Endothelial cell (in vitro differentiated cells): Measurements from ENCODE around the gene SH3PXD2A. TPM values are rescaled to one million over a fixed set of nuclear protein-coding genes. Genes with fewer than 3 reads are reported as not detected.

ENCODE experiments used
- DNase-seq: peaks from one replicate; pipeline ENCODE4 v3.0.0; 2021; ENCODE audit warnings: low spot score
- H3K27ac Mint-ChIP-seq: one replicate; pipeline ENCODE4 v1.8.0; 2021; ENCODE audit warnings: mixed read lengths, inconsistent platforms; ENCODE audit not compliant: unreplicated experiment
- H3K27me3 Mint-ChIP-seq: one replicate; pipeline ENCODE4 v1.8.0; 2021; ENCODE audit warnings: mild to moderate bottlenecking, moderate library complexity, mixed read lengths, inconsistent platforms; ENCODE audit not compliant: unreplicated experiment
- H3K36me3 Mint-ChIP-seq: one replicate; pipeline ENCODE4 v1.8.0; 2021; ENCODE audit warnings: mild to moderate bottlenecking, low read depth, mixed read lengths, inconsistent platforms; ENCODE audit not compliant: unreplicated experiment
- H3K4me1 Mint-ChIP-seq: one replicate; pipeline ENCODE4 v1.8.0; 2021; ENCODE audit warnings: mild to moderate bottlenecking, mixed read lengths, inconsistent platforms; ENCODE audit not compliant: unreplicated experiment
- H3K4me3 Mint-ChIP-seq: one replicate; pipeline ENCODE4 v1.8.0; 2021; ENCODE audit warnings: mild to moderate bottlenecking, mixed read lengths, inconsistent platforms; ENCODE audit not compliant: unreplicated experiment
- H3K9me3 Mint-ChIP-seq: one replicate; pipeline ENCODE4 v1.8.0; 2021; ENCODE audit warnings: mixed read lengths, inconsistent platforms; ENCODE audit not compliant: unreplicated experiment
- total RNA-seq: library from RNA; stranded (reverse); fragmentation: NEBNext Ultra II Directional; extraction: Animal tissue kit (Norgen Biotek cat#: 25700); gene quantifications from one replicate; pipeline ENCODE4 v1.2.1, GENCODE V29; 2021; ENCODE audit not compliant: unreplicated experiment
- TF ChIP-seq, protein P1 (sequence below): fragments of 200-600 bp; sonication (generic); IDR thresholded peaks from one replicate; pipeline ENCODE4 v1.5.0; 2021; ENCODE audit warnings: antibody characterized with exemption; ENCODE audit not compliant: unreplicated experiment

SH3PXD2A gene
- total RNA-seq, 1 donor from 2014 or later, result 59.9 TPM

DNA sequence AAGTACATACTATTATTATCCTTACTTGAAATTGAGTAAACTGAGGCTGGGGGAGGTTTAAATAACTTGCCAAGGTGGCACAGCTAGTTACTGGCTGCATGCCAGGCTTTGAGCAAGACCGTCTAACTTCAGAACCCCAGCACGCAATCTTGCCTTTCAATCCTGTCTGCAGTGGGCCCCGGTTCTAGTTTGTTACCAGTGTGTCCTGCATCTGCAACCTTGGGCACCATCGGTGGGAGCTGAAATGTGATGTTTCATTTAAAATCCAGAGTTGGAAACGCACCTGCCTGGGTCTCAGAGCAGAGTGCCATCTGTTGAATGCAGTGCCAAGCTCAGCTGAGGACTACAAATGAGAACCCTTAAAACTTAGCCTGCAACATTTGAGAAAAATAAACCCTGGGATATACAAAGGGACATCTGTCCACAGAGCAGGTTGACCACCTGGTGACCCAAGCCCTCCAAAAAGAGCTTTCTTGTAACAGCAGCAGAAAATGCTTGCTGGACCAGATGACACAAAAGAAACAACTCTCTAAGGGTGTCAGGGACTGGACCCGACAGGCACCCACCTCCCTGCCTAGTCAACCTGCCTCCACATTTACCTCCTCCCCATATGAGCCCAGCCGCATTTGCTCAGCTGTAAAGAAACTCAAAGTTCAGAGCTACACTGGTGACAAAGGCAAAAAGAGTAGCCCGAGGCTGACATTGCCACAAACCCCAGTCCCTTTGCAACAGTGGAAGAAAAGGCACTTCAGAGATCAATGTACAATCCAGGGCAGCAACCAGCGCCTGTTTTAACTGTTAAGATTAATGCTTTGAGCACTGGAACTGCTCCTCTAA, 1.7 kb downstream of the SH3PXD2A start:
- DNase-seq, result no peak
- Mint-ChIP-seq H3K9me3 (no peaks in the 10 kb centered on the region), H3K36me3 (peaks cover 14% of the 10 kb centered on the region), H3K4me3 (peak overlapping the region; percentile 98), H3K27ac (peak overlapping the region; percentile 82), H3K27me3 (peaks cover 16% of the 10 kb centered on the region), H3K4me1 (peaks cover 62% of the 10 kb centered on the region)
- TF ChIP-seq, protein P1, sequence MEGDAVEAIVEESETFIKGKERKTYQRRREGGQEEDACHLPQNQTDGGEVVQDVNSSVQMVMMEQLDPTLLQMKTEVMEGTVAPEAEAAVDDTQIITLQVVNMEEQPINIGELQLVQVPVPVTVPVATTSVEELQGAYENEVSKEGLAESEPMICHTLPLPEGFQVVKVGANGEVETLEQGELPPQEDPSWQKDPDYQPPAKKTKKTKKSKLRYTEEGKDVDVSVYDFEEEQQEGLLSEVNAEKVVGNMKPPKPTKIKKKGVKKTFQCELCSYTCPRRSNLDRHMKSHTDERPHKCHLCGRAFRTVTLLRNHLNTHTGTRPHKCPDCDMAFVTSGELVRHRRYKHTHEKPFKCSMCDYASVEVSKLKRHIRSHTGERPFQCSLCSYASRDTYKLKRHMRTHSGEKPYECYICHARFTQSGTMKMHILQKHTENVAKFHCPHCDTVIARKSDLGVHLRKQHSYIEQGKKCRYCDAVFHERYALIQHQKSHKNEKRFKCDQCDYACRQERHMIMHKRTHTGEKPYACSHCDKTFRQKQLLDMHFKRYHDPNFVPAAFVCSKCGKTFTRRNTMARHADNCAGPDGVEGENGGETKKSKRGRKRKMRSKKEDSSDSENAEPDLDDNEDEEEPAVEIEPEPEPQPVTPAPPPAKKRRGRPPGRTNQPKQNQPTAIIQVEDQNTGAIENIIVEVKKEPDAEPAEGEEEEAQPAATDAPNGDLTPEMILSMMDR, result no peak

DNA sequence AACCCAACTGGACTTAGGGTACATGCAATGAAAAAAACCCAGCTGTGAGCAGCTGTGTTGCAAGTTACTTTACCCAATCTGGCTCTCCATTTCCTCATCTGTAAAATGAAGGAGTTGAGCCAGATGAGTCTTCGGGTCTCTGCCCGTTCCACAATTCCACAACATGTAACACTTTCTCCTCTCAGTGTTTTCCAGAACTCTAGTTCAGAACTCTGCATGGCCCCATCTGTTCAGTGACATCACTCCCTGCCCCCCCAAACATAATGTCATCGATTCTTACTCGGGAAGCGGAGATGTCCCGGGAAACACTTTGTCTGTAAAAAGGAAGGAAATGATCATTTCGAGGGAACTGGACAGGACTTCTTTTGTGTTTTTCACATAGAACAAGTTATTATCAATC, 2.5 kb downstream of the SH3PXD2A start:
- H3K27me3 Mint-ChIP-seq, result peaks cover 16% of the 10 kb centered on the region
- DNase-seq, result no peak
- peaks cover 14% of the 10 kb centered on the region for H3K36me3 Mint-ChIP-seq
- peaks cover 65% of the 10 kb centered on the region for H3K4me1 Mint-ChIP-seq
- peak overlapping the region; percentile 82 for H3K27ac Mint-ChIP-seq
- no peaks in the 10 kb centered on the region for H3K9me3 Mint-ChIP-seq
- TF ChIP-seq, protein P1, result no peak
- H3K4me3 Mint-ChIP-seq, result peak overlapping the region; percentile 98

DNA sequence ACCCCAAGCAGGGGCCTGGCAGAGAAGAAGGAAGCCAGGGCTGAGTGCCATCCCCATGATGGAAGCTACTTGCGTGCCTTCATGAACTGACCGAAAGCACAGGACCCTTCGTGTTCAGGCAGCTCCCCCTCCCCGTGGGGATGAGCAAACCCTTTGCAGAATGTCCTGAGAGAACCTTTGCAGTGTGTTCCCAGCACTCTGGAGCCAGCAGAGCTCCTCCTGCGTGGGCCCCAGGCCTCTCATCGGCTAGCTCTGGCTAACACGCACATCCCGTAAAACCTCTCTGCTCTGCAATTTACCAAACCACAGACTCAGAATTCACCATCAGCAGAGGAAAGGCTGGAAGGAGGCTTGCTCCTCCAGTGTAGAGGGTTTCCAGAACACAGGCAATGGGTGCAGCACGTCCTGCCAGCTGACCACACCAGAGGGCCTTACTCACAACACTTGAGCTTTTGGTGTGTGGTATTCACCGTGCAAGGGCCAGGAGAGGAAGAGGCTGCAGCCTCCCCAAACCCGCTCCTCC, 3.1 kb downstream of the SH3PXD2A start:
- peaks cover 65% of the 10 kb centered on the region for H3K4me1 Mint-ChIP-seq
- H3K36me3 Mint-ChIP-seq, result peaks cover 14% of the 10 kb centered on the region
- H3K27me3 Mint-ChIP-seq, result peaks cover 16% of the 10 kb centered on the region
- peak overlapping the region; percentile 98 for H3K4me3 Mint-ChIP-seq
- TF ChIP-seq, protein P1, result no peak
- H3K27ac Mint-ChIP-seq, result no peak overlapping the region
- DNase-seq, result no peak
- no peaks in the 10 kb centered on the region for H3K9me3 Mint-ChIP-seq

DNA sequence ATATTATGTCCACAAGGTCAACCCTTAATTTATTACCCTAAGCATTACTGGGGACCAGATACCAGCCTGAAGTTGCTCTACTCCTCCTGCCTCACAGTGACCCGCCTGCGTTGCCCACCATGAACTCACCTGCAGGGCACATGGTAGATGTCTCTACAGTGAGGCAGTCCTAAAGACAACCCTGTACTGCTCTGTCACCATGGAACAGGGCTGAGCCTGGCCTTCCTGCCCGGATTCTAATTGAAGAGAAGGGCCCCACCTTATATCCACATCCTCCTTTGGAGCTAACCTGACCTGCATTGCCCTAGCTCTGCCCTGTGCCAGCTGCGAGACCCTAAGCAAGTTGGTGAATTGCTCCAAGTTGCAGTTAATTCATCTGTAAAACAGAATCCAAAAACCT, 4.1 kb downstream of the SH3PXD2A start:
- TF ChIP-seq, protein P1, result no peak
- Mint-ChIP-seq H3K36me3 (peaks cover 10% of the 10 kb centered on the region), H3K27ac (no peak overlapping the region), H3K4me1 (peaks cover 67% of the 10 kb centered on the region), H3K9me3 (no peaks in the 10 kb centered on the region), H3K27me3 (peaks cover 11% of the 10 kb centered on the region), H3K4me3 (peak overlapping the region; percentile 21)
- DNase-seq, result no peak

DNA sequence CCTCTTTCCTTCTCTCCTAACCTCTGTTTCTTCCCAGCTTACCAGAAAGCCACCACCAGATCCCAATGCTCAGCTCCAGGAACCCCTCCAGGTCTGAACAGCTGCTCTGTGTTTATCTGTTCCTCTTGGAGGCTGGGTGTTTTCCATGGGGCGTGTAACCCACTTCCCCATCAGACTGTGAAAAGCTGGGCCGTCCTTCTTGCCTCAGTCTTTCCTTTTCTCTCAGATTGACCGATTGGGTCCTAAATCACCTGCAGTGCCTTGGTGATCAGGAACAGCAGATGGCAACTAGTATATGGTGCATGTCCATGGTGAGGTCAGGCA, 4.8 kb downstream of the SH3PXD2A start:
- peaks cover 16% of the 10 kb centered on the region for H3K27me3 Mint-ChIP-seq
- peaks cover 72% of the 10 kb centered on the region for H3K4me1 Mint-ChIP-seq
- no peaks in the 10 kb centered on the region for H3K9me3 Mint-ChIP-seq

More for the DNA sequence above, 4.8 kb downstream of the SH3PXD2A start:
- no peak for DNase-seq
- Mint-ChIP-seq H3K36me3 (peaks cover 14% of the 10 kb centered on the region), H3K27ac (no peak overlapping the region), H3K4me3 (peak overlapping the region; percentile 72)
- TF ChIP-seq, protein P1, result no peak
